ENCODE measurements around the gene CNTNAP1. TPM values are rescaled to one million over a fixed set of nuclear protein-coding genes. Genes with fewer than 3 reads are reported as not detected.

CNTNAP1 gene
- total and polyA plus RNA-seq, 10 of the 15 experiments (the other 5 are each of a cell fraction or from before 2014, with no cell fraction given): 0.95 to 29.9 (median 10.4) TPM

DNA sequence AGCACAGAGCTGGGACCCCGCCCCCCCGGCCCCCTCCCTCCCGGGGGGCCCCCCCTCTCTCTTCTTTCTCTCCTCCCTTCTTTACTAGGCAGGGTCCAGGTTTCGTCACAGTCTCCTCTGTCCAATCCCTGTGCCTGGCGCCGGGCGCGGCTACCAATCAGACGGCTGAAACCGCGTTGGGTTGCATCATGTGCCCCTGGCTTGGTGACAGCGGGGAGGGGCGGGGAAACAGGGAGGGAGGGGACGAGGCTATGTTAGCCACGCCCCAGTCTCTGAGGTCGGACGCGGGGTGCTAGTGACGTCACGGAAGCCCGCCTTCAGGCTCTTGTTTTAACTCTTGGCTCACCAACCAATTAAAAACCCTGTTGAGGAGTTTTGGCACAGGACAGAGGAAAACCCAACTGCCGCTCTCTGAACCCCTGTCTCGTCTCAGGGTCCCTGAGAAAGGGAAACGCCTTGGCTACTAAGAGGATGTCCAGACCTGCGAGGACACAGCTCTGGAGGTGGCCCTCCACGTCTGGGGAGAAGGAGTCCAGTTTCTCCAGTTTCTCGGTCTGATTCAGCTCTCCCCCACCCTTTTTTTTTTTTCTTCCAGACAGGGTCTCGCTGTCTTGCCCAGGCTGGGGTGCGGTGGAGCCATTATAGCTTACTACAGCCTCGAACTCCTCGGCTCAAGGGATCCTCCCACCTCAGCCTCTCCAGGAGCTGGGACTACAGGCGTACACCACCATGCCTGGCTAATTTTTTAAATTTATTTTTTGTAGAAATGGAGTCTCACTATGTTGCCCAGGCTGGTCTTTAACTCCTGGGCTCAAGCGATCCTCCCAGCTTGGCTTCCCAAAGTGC is 5.1 kb upstream of the CNTNAP1 start (continued):
- peak; percentile 38; the same call in 1 of the 2 replicates for TF ChIP-seq RELB (IDR thresholded peaks at IDR 0.05; ENCODE audit: low read depth)
- peak in 1 of 2 experiments; percentile 78; a peak in 1 of 4 replicates for TF ChIP-seq CEBPB (IDR thresholded peaks at IDR 0.05; ENCODE audit: borderline replicate concordance in 1 of 2, low read depth in 2 of 2, low read length in 2 of 2)
- TF ChIP-seq NBN (IDR thresholded peaks at IDR 0.05): peak; percentile 100

- ChIA-PET POLR2A (interaction anchor here (0.9 to 6.6 kb wide), 13 partner anchors 20 to 263 kb away, joined by 3 to 120 read pairs (median 11); partner anchors contain the start of genes PSMC3IP, RETREG3, TUBG1 and TUBG2), SMC1A (ENCODE audit: uncharacterized antibody, unreplicated experiment) (interaction anchor here (1.1 to 8.3 kb wide), 12 partner anchors 19 to 141 kb away, joined by 3 to 124 read pairs (median 7); partner anchors contain the start of genes PSMC3IP, RETREG3, TUBG1 and TUBG2), RAD21 (ENCODE audit: unreplicated experiment) (interaction anchor here (0.9 to 6.5 kb wide), 10 partner anchors 26 to 320 kb away, joined by 3 to 152 read pairs (median 8); partner anchors contain the start of genes PSMC3IP, RETREG3, RPL27 and TUBG1), CTCF (interaction anchor here (0.6 to 10.1 kb wide), 13 partner anchors 11 to 683 kb away, joined by 3 to 239 read pairs (median 5); partner anchors contain the start of genes PSMC3IP, RETREG3 and TUBG1)
- Histone ChIP-seq H3K4me3 (peak overlapping the region; percentile 82), H3K27me3 (replicated peaks in 1 of 2; ENCODE audit: control insufficient read depth in 2 of 2, insufficient read depth in 2 of 2, low read length in 1 of 2) (no peaks in the 10 kb centered on the region), H3K9ac (ENCODE audit: control insufficient read depth, insufficient read depth, low read length) (peak overlapping the region; percentile 88), H3K4me2 (ENCODE audit: control insufficient read depth, insufficient read depth) (peak overlapping the region; percentile 100), H3K27ac (ENCODE audit: control insufficient read depth, insufficient read depth) (peak overlapping the region; percentile 93), H3K79me2 (ENCODE audit: control insufficient read depth, insufficient read depth, low read length) (peaks cover 77% of the 10 kb centered on the region), H4K20me1 (ENCODE audit: control insufficient read depth, insufficient read depth) (no peaks in the 10 kb centered on the region), H3K9me3 (replicated peaks; ENCODE audit: control insufficient read depth, insufficient read depth, low read length) (no peaks in the 10 kb centered on the region), H3K36me3 (ENCODE audit: control insufficient read depth in 2 of 2, insufficient read depth in 2 of 2, low read length in 1 of 2) (peaks cover 0 to 4% of the 10 kb centered on the region in 2 experiments; a peak in 2 of 4 replicates), H3K4me1 (ENCODE audit: control insufficient read depth, insufficient read depth, low read length) (peaks cover 19% of the 10 kb centered on the region), H2AFZ (ENCODE audit: control insufficient read depth, low read depth, low read length) (peak overlapping the region; percentile 79)
- in situ Hi-C loops (cut with MboI): no loop called here
- FAIRE-seq (peak; percentile 13), DNase-seq (ENCODE audit: low read depth, low spot score) (no peak), ATAC-seq (peak; percentile 41)
- intact Hi-C loops (cut with micrococcal nuclease; ENCODE audit: unreplicated experiment): loop anchor here (1.0 to 2.0 kb wide), 2 partner anchors 59 to 69 kb away; partner anchors contain the start of genes RETREG3 and TUBG1
- BruUV-seq (replicated peaks): TSS peak; percentile 75
- WGBS (ENCODE audit: insufficient coverage, insufficient replicate concordance, low lambda C conversion rate, missing lambda C conversion rate): 2% methylated on average over 40 of the region's 53 CpGs
- TF ChIP-seq RB1 (IDR thresholded peaks at IDR 0.05; ENCODE audit: borderline replicate concordance): peak; percentile 51; the same call in 1 of the 2 replicates
- peak; percentile 44; the same call in 1 of the 2 replicates for TF ChIP-seq NKRF (conservative IDR thresholded peaks at IDR 0.05)
- TF ChIP-seq SMAD5 (IDR thresholded peaks at IDR 0.05; ENCODE audit: low read depth): peak; percentile 30; the same call in 1 of the 2 replicates
- no peak for TF ChIP-seq RUNX3 (IDR thresholded peaks at IDR 0.05; ENCODE audit: low read length)
- TF ChIP-seq TBL1XR1 (IDR thresholded peaks at IDR 0.05; ENCODE audit: low read depth, low read length): 0 out of 2 replicates have a peak, but pooled peaks have one; percentile 44
- no peak for TF ChIP-seq STAT1 (conservative IDR thresholded peaks at IDR 0.05)
- peak; percentile 64; the same call in 1 of the 2 replicates for TF ChIP-seq MLLT1 (IDR thresholded peaks at IDR 0.05)
- no peak for TF ChIP-seq MTA2 (IDR thresholded peaks at IDR 0.05; ENCODE audit: low read depth)
- TF ChIP-seq, protein P1, sequence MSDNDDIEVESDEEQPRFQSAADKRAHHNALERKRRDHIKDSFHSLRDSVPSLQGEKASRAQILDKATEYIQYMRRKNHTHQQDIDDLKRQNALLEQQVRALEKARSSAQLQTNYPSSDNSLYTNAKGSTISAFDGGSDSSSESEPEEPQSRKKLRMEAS (IDR thresholded peaks at IDR 0.05; ENCODE audit: low read depth, low read length): no peak
- TF ChIP-seq IKZF1 (conservative IDR thresholded peaks at IDR 0.05): peak; percentile 61; the same call in 1 of the 2 replicates
Observed at GRCh38 chr17:42677921-42678781, 4.2 kb upstream of the CNTNAP1 start.

All from GM12878 (cell line).